Endothelial cell of umbilical vein (primary cell): ENCODE results near the gene TNFRSF11A. TPM values are rescaled to one million over a fixed set of nuclear protein-coding genes. Genes with fewer than 3 reads are reported as not detected.

ENCODE experiments used
- BruUV-seq: library from RNA; stranded (reverse); fragments of 400-500 nt; replicated peaks from 2 replicates; lab custom pipeline; 2021; lab: Mats Ljungman, UMichigan
- CTCF ChIA-PET: fragments of 300-600, 350-600 bp; sonication (Branson Sonifier 250); formaldehyde crosslinking; loops from one replicate; lab custom pipeline; 2021; ENCODE audit warnings: antibody characterized with exemption, inconsistent platforms; lab: Charles Lee
- POLR2A ChIA-PET: fragments of 300-600, 350-600 bp; sonication (Branson Sonifier 250); formaldehyde crosslinking; loops from one replicate; lab custom pipeline; 2021; ENCODE audit warnings: antibody characterized with exemption, inconsistent platforms; lab: Charles Lee
- DNase-seq: peaks from one replicate; pipeline ENCODE4 v3.0.0-alpha.2; 2011; ENCODE audit warnings: low read depth, low spot score
- FAIRE-seq: peaks from 2 replicates; lab custom pipeline; 2011; peaks lifted over from hg19 to GRCh38; lab: Jason Lieb, UNC
- H2AFZ ChIP-seq: 2 replicates; pipeline ENCODE4 v1.6.0; 2012; ENCODE audit warnings: low read depth, low read length, control low read depth, inconsistent platforms
- H3K27ac ChIP-seq: 2 replicates; pipeline ENCODE4 v1.5.1; 2011; ENCODE audit warnings: low read depth, mild to moderate bottlenecking, control low read depth, low read length, moderate library complexity; ENCODE audit not compliant: insufficient read depth
- H3K27me3 ChIP-seq, 2 experiments: 2 replicates each; pipeline versions ENCODE4 v1.6.0 to v1.6.1; 2011; ENCODE audit warnings: low read length in 2 of 2, mixed read lengths in 1 of 2; ENCODE audit not compliant: control insufficient read depth in 2 of 2, insufficient read depth in 2 of 2
- H3K36me3 ChIP-seq, 2 experiments: 2 replicates in 1 of 2; 3 replicates in 1 of 2; pipeline ENCODE4 v1.5.1; 2011; ENCODE audit warnings: low read length in 2 of 2, mild to moderate bottlenecking in 1 of 2, moderate library complexity in 1 of 2; ENCODE audit not compliant: control insufficient read depth in 2 of 2, insufficient read depth in 2 of 2; ENCODE audit errors: extremely low read depth in 1 of 2
- H3K4me1 ChIP-seq: 3 replicates; pipeline ENCODE4 v1.5.1; 2011; ENCODE audit warnings: mild to moderate bottlenecking, low read length; ENCODE audit not compliant: control insufficient read depth, insufficient read depth; ENCODE audit errors: extremely low read depth
- H3K4me2 ChIP-seq: 2 replicates; pipeline ENCODE4 v1.6.1; 2011; ENCODE audit warnings: low read length, control low read depth, mixed read lengths; ENCODE audit not compliant: insufficient read depth
- H3K4me3 ChIP-seq, 3 experiments: fragments of 200-600 bp in 1 of 3; sonication (generic), shearing (Covaris generic) in 1 of 3; replicated peaks in 1 of 3; 2 replicates each; pipeline ENCODE4 v1.5.1; 2011 to 2016; ENCODE audit warnings: control low read depth in 3 of 3, low read length in 3 of 3, mild to moderate bottlenecking in 2 of 3, inconsistent platforms in 1 of 3, low read depth in 1 of 3, moderate library complexity in 1 of 3; ENCODE audit not compliant: insufficient read depth in 1 of 3
- H3K79me2 ChIP-seq: 2 replicates; pipeline ENCODE4 v1.6.0; 2012; ENCODE audit warnings: low read length, inconsistent platforms; ENCODE audit not compliant: control insufficient read depth, insufficient read depth
- H3K9ac ChIP-seq: replicated peaks from 2 replicates; pipeline ENCODE3; 2011; ENCODE audit warnings: low read length, control low read depth; ENCODE audit not compliant: insufficient read depth; ENCODE audit errors: extremely low read depth
- H3K9me1 ChIP-seq: replicated peaks from 3 replicates; pipeline ENCODE4 v1.6.0; 2011; ENCODE audit warnings: mild to moderate bottlenecking, low read length; ENCODE audit not compliant: control insufficient read depth, insufficient read depth; ENCODE audit errors: extremely low read depth
- H3K9me3 ChIP-seq: replicated peaks from 2 replicates; pipeline ENCODE4 v1.5.1; 2012; ENCODE audit warnings: low read length, inconsistent platforms; ENCODE audit not compliant: control insufficient read depth, insufficient read depth
- H4K20me1 ChIP-seq: replicated peaks from 2 replicates; pipeline ENCODE3; 2011; ENCODE audit warnings: mild to moderate bottlenecking, low read length; ENCODE audit not compliant: control insufficient read depth, insufficient read depth; ENCODE audit errors: extremely low read depth
- EZH2 ChIP-seq: IDR thresholded peaks from 2 replicates; pipeline ENCODE4 v1.6.1; 2012; ENCODE audit warnings: borderline replicate concordance, low read depth, mild to moderate bottlenecking, moderate library complexity, low read length, inconsistent platforms; ENCODE audit not compliant: severe bottlenecking
- FOS ChIP-seq: IDR thresholded peaks from 2 replicates; pipeline ENCODE4 v1.6.1; 2011; ENCODE audit warnings: mild to moderate bottlenecking, low read length, moderate library complexity, borderline replicate concordance; ENCODE audit not compliant: insufficient read depth
- GATA2 ChIP-seq: IDR thresholded peaks from 2 replicates; pipeline ENCODE4 v1.7.0; 2011; ENCODE audit warnings: low read depth, mild to moderate bottlenecking, moderate library complexity, mixed read lengths, low read length; ENCODE audit not compliant: insufficient read length, insufficient read depth
- dilution Hi-C: fragments of 300-500 bp; cut with MboI; formaldehyde crosslinking; loops from one replicate; pipeline ENCODE4 v1.15.0; 2019; ENCODE audit warnings: low sequenced_read_pairs; ENCODE audit not compliant: extremely low pct_ligation_motif_present
- intact Hi-C: fragments of 100-400 bp; cut with micrococcal nuclease; formaldehyde crosslinking; loops from one replicate; pipeline ENCODE4 v1.10.0; 2022
- polyA plus RNA-seq, 4 experiments: library from polyadenylated mRNA; depleted of rRNA in 3 of 4; stranded (reverse) in 3 of 4; unstranded in 1 of 4; fragments of >200 nt; gene quantifications; 2 replicates each; pipeline versions ENCODE4 v1.2.1 to v1.2.3, GENCODE V29; 2011 to 2012; ENCODE audit warnings: missing spikeins in 1 of 4
- total RNA-seq: library from RNA; stranded (reverse); gene quantifications from 2 replicates; pipeline ENCODE4 v1.2.3, GENCODE V29; 2021

Gene TNFRSF11A
- total and polyA plus RNA-seq, 2 donors (not counting 3 experiments of a cell fraction or from before 2014, with no cell fraction given): 10.4 to 11.1 TPM

- ChIA-PET POLR2A (no interaction called here), CTCF (no interaction called here)
- Histone ChIP-seq H3K4me2 (no peak overlapping the region), H3K4me3 (no peak overlapping the region), H3K79me2 (no peaks in the 10 kb centered on the region), H3K9me1 (no peaks in the 10 kb centered on the region), H3K9ac (no peak overlapping the region), H4K20me1 (no peaks in the 10 kb centered on the region), H3K27ac (no peak overlapping the region), H2AFZ (no peak overlapping the region), H3K9me3 (no peaks in the 10 kb centered on the region), H3K4me1 (peaks cover 4% of the 10 kb centered on the region), H3K36me3 (no peaks in the 10 kb centered on the region), H3K27me3 (no peaks in the 10 kb centered on the region)
- dilution Hi-C loops (no loop called here), intact Hi-C loops (no loop called here)
- no peak for FAIRE-seq
- TF ChIP-seq EZH2 (no peak), GATA2 (no peak)
- BruUV-seq: no TSS peak
- no peak for DNase-seq
Measured at GRCh38 chr18:62398291-62398690, 73.2 kb downstream of the TNFRSF11A start.

GRCh38 chr18:62399276-62399675, 74.2 kb downstream of the TNFRSF11A start:
- Histone ChIP-seq H3K9me1 (no peaks in the 10 kb centered on the region), H3K27me3 (no peaks in the 10 kb centered on the region), H2AFZ (no peak overlapping the region), H3K4me1 (peaks cover 4% of the 10 kb centered on the region), H3K79me2 (no peaks in the 10 kb centered on the region), H3K27ac (no peak overlapping the region), H3K4me3 (no peak overlapping the region), H4K20me1 (no peaks in the 10 kb centered on the region), H3K9me3 (no peaks in the 10 kb centered on the region), H3K4me2 (no peak overlapping the region), H3K9ac (no peak overlapping the region), H3K36me3 (no peaks in the 10 kb centered on the region)
- FAIRE-seq: no peak
- DNase-seq: no peak
- ChIA-PET POLR2A (no interaction called here), CTCF (interaction anchor here (1.1 to 1.4 kb wide), 2 partner anchors 26 to 150 kb away, joined by 3 to 6 read pairs; no protein-coding TSS in a partner anchor)
- BruUV-seq: no TSS peak
- intact Hi-C loops (no loop called here), dilution Hi-C loops (no loop called here)
- no peak for TF ChIP-seq GATA2
- no peak for TF ChIP-seq FOS
